ENCODE measurements around the gene RPRD1B. TPM values are rescaled to one million over a fixed set of nuclear protein-coding genes. Genes with fewer than 3 reads are reported as not detected.

RPRD1B gene
- polyA plus RNA-seq, 1 donor, result 25.3 TPM

GRCh38 chr20:38036366-38036765 is 2.8 kb downstream of the RPRD1B start:
- DNase-seq (ENCODE audit: low read depth), result no peak

GRCh38 chr20:38040276-38040675 is 6.7 kb downstream of the RPRD1B start:
- DNase-seq (ENCODE audit: low read depth), result no peak

GRCh38 chr20:38043512-38044300 is 10.2 kb downstream of the RPRD1B start:
- no peak for DNase-seq (ENCODE audit: low read depth)

- no peak for DNase-seq (ENCODE audit: low read depth)
Observed at GRCh38 chr20:38044685-38045084, 11.1 kb downstream of the RPRD1B start.

- DNase-seq (ENCODE audit: low read depth), result no peak
Observed at GRCh38 chr20:38046572-38046971, 13.0 kb downstream of the RPRD1B start.

- DNase-seq (ENCODE audit: low read depth), result no peak
Observed at GRCh38 chr20:38049800-38050199, 16.3 kb downstream of the RPRD1B start.

GRCh38 chr20:38050686-38051085 is 17.1 kb downstream of the RPRD1B start:
- DNase-seq (ENCODE audit: low read depth), result no peak

DNA sequence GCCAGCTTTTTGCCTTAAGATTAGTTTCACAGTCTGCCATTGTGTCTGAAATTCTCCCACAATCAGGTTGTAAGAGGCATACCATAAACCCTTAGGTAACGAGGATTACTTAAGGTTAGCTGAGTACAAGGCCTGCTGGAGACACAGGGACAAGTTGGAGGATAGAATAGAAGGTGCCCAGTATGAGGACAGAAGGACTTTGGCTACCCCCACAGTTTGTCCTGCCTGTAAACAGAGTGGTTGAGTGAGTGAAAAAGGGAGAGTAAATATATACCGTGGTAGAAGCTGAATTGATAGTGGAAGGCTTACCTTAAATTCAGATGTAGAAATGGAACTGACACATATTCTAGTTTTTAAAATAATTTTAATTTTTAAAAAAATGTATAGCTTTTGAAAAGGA is 19.3 kb downstream of the RPRD1B start:
- DNase-seq (ENCODE audit: low read depth), result no peak

GRCh38 chr20:38054647-38055046 is 21.1 kb downstream of the RPRD1B start:
- DNase-seq (ENCODE audit: low read depth), result no peak

GRCh38 chr20:38055294-38055693 is 21.7 kb downstream of the RPRD1B start:
- no peak for DNase-seq (ENCODE audit: low read depth)

DNA sequence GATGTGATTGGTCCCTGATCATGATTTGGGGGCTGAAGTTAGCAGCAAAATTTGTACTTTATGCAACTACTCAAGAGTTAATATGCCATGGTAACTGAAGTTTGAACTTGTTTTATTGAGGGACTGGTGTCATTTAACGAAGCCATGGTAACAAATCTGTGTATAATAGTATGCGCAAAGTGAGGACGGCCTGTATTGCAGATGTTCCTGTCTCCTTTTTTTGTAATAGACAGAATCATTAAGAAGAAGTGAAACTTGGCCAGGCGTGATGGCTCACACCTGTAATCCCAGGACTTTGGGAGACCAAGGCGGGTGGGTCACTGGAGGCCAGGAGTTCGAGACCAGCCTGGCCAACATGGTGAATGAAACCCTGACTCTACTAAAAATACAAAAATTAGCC is 22.3 kb downstream of the RPRD1B start:
- DNase-seq (ENCODE audit: low read depth), result no peak

DNA sequence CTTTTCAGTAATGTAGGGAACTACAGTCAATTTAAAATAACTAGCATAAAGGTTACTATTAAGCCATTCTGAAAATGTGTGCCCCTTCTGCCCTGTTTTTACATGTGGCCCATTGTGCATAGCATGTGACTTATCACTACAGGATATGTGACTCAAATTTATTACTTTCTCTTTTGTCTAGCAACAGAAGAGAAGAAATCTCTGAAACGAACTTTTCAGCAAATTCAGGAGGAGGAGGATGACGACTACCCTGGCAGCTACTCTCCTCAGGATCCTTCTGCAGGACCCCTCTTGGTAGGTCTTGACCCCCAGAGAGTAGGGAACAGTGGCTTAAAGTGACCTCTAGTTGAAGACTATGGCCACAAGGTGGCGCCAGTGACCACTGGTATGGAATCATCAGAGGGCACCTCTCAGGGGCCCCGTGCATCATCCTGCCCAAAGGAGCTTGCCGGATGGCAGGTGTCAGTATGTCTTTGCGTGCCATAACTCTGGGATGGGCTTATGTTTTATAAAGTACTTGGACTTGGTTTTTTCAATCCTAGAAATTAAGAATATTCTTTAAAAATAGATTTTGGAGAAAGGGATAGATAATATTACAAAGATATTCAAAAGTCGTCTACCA is 23.9 kb downstream of the RPRD1B start:
- DNase-seq (ENCODE audit: low read depth), result peak; percentile 28

- no peak for DNase-seq (ENCODE audit: low read depth)
Observed at GRCh38 chr20:38059832-38060231, 26.3 kb downstream of the RPRD1B start.

GRCh38 chr20:38060536-38060935 is 27.0 kb downstream of the RPRD1B start:
- no peak for DNase-seq (ENCODE audit: low read depth)

DNA sequence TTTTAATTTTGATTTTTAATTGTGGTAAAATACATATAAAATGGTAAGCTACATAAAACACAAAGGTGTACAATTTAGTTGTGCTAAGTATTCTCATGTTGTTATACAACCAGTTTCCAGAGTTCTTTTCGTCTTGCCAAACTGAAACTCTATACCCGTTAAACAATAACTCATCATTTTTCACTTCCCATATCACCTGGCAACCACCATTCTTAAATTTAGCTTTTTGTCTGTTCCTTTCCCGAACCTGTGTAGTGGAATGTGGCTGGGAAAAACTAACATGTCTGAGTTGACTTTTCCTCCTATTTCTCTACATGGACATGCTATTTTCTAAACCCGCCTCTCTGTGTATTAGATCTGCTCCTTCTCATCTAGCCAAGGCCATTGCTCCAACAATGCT is 27.6 kb downstream of the RPRD1B start:
- no peak for DNase-seq (ENCODE audit: low read depth)

DNA sequence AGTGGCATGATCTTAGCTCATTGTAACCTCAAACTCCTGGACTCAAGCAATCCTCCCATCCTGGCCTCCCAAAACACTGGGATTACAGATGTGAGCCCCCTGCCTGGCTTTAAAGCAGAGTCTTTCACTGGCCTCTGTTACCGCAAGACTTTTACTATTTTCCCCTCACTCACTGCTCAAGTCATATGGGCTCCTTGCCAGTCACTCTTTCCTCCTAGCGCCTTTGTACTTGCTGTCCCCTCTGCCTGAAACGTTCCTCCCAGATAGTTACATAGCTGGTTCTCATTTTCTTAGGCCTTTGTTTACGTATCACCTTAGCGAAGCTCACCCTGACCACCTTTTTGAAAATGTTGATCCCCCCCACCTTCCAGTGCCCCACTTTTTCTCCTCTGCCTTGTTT is 29.3 kb downstream of the RPRD1B start:
- DNase-seq (ENCODE audit: low read depth), result no peak

DNA sequence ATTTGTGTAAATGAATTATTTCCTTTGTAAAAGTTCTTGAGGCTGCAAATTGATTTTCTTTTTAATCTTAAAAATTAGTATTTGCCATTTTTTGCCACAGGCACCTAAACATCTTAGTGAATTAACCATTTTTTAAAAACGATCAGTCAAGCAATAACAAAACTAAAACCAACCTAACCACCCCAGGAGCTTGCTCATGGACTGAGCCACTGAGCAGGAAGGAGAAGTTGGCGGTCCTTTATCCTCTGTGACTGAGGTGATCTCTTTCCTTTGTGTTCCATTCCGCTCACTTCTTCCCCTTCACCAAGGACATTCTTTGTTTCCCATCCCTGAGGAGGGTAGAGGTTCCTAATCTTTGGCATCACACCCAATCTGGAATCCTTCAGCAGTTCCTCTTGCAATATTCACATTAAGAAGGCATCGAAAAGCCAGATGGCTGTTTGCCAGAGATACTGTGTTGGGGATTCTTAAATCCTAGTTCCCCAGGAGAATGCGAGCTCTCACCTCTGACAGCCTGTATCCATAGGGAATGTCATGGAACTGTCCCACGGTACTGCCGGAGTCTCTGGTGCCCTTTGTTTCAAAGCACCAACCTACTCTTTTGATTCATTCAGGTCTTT is 30.5 kb downstream of the RPRD1B start:
- no peak for DNase-seq (ENCODE audit: low read depth)

DNA sequence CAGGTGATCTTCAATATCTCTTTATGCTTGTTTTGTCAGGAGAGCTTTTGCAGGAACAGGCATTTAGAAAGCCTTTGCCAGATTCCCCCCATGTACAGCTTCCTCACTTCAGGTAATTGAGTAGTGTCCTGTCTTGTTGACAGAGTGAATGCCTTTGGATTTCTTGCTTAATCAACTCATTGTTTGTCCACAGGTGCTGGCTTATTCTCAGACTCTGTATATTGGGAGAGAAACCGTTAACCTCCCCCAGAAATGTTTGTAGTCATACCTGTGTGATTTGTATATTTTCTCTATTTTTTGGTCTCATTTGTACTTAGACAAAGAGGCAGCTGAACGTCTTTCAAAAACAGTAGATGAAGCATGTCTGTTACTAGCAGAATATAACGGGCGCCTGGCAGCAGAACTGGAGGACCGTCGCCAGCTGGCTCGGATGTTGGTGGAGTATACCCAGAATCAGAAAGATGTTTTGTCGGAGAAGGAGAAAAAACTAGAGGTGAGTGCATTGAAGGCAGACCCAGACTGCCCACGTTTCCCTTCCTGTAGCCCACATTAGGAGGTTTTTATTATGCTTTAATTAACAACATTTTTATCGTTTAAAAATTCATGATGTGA is 32.3 kb downstream of the RPRD1B start:
- no peak for DNase-seq (ENCODE audit: low read depth)

DNA sequence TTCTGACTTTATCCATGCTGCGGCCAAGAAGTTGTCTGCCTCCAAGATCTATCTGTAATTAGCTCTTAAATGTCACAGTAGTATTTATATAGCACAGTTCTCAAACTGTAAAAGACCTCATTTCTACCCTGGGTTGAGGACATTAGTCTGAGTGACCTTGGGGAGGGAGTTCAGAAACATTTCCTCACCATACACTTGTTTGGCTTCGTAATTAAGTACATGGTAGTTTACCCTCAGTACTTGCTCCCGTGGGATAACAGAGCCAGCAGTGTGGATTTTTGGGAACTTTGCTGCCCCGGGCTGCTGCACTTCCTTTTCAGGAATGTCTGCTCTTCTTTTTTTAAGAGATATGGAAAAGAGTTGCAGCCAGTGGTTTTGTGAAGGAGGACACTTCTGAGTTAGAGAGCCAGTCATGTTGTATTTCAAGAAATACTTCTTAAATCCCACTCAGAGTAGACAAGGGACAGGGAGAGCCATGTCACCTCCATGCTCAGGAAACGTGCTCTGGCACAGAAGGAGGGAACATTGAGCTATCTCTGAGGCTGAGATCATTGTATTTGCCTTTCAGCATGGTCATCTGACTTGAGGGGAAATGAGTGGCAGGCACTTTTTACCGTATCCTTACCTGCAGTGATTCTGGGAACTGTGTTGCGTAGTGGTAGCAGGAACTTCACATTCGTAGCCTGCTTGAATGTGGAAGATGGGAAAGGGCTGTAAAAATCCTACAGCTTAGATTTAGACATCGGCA is 33.6 kb downstream of the RPRD1B start:
- no peak for DNase-seq (ENCODE audit: low read depth)

DNA sequence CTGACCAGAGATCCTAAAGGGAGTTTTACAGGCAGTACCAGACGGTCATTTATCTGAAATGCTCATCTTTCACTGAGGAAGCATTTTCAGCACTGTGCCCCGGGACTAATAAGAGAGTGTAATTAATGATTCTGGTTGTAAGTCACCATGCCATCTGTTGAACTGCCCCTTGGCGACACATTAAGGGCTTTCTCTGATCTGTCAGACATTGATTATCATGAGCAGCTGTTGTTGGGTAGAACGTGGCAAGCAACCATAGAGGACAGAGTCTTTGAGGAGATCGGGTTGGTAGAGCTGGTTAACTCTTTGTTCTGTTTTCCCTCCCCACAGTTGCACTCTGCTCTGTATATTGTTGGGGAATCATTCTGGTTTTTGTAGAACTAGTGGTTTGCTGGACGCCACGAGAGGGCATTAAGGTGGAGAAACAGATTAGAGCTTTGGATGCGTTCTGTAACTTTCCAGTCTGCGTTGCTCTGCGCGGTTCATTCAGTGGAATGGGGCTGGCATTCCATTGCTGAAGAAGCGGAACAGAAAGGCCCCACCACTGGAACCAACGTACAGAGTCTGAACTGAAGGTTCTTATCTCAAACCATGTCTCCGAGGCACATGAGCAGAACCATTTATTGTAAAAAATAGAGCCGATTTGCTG is 34.3 kb downstream of the RPRD1B start:
- DNase-seq (ENCODE audit: low read depth), result no peak

DNA sequence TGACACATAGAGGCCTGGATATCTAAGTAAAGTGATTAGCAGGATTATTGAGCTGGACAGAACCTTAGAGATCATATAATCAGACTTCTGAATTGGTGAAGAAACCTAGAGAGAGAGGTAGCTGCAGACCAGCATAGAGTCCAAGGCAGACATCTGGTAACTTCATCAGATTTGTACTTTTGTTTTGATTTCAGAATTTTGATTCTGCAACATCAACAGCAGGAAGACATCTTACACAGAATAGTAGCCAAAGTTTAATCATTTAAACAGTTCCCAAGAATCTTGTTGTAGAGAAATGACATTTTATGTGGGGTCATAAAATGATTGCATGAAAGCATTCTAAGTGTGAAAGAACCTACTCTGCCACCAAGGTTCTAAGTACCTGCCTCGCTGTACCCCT is 39.4 kb downstream of the RPRD1B start:
- DNase-seq (ENCODE audit: low read depth), result no peak
